Neural progenitor cell (in vitro differentiated cells): ENCODE data around the gene BIRC3.
"Not testable (repeated sequence)": the region's sequence is repeated elsewhere in the genome, so short reads cannot be mapped to it uniquely, and the experiment has no call there.

ENCODE experiments used
- EZH2 ChIP-seq: fragments of 200-600 bp; sonication (generic); IDR thresholded peaks from 2 replicates; pipeline ENCODE4 v1.6.1; 2017; ENCODE audit warnings: antibody characterized with exemption, mild to moderate bottlenecking, moderate library complexity
- TF ChIP-seq, protein P1 (sequence below): fragments of 200-600 bp; sonication (generic); IDR thresholded peaks from 2 replicates; pipeline ENCODE4 v1.5.1; 2017; ENCODE audit warnings: antibody characterized with exemption, mild to moderate bottlenecking

DNA sequence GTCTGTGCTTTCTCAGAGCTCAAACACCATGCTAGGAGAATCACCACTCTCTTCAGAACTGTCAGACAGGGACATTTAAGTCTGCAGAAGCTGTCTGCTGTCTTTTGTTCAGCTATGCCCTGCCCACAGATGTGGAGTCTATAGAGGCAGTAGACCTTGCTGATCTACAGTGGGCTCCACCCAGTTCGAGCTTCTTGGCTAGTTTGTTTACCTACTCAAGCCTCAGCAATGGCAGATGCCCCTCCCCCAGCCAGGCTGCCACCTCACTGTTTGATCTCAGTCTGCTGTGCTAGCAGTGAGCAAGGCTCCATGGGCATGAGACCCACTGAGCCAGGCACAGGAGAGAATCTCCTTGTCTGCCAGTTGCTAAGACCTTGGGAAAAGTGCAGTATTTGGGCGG is 16.4 kb upstream of the BIRC3 start:
- TF ChIP-seq EZH2 = not testable (repeated sequence)
- TF ChIP-seq, protein P1, sequence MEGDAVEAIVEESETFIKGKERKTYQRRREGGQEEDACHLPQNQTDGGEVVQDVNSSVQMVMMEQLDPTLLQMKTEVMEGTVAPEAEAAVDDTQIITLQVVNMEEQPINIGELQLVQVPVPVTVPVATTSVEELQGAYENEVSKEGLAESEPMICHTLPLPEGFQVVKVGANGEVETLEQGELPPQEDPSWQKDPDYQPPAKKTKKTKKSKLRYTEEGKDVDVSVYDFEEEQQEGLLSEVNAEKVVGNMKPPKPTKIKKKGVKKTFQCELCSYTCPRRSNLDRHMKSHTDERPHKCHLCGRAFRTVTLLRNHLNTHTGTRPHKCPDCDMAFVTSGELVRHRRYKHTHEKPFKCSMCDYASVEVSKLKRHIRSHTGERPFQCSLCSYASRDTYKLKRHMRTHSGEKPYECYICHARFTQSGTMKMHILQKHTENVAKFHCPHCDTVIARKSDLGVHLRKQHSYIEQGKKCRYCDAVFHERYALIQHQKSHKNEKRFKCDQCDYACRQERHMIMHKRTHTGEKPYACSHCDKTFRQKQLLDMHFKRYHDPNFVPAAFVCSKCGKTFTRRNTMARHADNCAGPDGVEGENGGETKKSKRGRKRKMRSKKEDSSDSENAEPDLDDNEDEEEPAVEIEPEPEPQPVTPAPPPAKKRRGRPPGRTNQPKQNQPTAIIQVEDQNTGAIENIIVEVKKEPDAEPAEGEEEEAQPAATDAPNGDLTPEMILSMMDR = not testable (repeated sequence)
